HG03175 (cell line): ENCODE data around the gene GSN.

Source experiments
- ATAC-seq: cut with Tn5 transposase; IDR thresholded peaks from one replicate; pipeline ENCODE4 v1.9.1; 2021; ENCODE audit warnings: mild to moderate bottlenecking, moderate library complexity; ENCODE audit not compliant: unreplicated experiment

GSN gene

GRCh38 chr9:121322037-121322736 lies 54.2 kb downstream of the GSN start:
- ATAC-seq: no peak

GRCh38 chr9:121322737-121323448 lies 54.9 kb downstream of the GSN start:
- ATAC-seq: no peak

GRCh38 chr9:121323449-121324151 lies 55.6 kb downstream of the GSN start:
- ATAC-seq: no peak

GRCh38 chr9:121324316-121324715 lies 56.4 kb downstream of the GSN start:
- ATAC-seq: no peak

- no peak for ATAC-seq
Measured at GRCh38 chr9:121324755-121325154, 56.8 kb downstream of the GSN start.

- ATAC-seq: no peak
Measured at GRCh38 chr9:121325387-121325786, 57.4 kb downstream of the GSN start.

- no peak for ATAC-seq
Measured at GRCh38 chr9:121326130-121326838, 58.3 kb downstream of the GSN start.

DNA sequence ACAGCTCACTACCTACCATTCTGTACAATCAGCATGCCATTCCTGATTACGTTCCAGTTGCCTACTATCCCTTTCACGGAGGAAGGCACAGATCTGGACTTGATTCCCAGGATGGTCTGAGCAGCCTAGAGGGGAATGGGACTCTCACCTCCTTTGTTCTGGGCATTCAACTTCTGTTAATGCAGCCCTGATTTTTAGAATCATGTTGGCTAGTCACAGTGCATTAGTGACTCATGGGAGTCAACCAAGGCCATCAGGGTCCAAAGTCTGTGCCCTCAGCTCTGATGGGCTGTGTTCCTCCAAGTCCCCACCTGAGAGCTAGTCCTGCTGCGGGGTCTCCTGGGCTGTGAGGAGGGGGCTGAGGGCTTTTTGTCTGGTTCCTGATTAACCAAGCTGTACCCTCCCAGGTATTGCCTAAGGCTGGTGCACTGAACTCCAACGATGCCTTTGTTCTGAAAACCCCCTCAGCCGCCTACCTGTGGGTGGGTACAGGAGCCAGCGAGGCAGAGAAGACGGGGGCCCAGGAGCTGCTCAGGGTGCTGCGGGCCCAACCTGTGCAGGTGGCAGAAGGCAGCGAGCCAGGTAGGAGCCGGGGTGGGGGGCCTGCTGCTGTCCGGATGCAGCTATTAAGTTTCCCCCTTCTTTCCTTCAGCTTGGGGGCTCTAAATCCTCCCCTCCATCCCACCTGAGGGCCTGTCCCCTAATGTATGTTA lies 59.1 kb downstream of the GSN start:
- ATAC-seq: no peak

GRCh38 chr9:121328476-121328875 lies 60.5 kb downstream of the GSN start:
- ATAC-seq: no peak

GRCh38 chr9:121328876-121329681 lies 61.1 kb downstream of the GSN start:
- no peak for ATAC-seq

DNA sequence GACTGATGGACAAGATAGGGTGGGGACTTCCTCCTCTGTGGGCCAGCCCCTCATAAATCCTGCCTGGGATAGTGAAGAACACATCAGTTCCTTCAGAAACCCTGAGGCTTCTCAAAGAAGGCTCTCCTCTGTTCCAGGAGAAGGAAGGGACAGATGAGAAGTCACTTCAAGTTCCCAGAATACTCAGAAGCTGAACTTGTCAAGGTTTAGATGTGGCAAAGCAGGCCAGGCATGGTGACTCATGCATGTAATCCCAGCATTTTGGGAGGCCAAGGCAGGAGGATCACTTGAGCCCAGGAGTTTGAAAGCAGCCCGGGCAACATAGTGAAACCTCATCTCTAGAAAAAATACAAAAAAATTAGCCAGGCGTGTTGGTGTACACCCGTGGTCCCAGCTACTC lies 63.6 kb downstream of the GSN start:
- no peak for ATAC-seq

DNA sequence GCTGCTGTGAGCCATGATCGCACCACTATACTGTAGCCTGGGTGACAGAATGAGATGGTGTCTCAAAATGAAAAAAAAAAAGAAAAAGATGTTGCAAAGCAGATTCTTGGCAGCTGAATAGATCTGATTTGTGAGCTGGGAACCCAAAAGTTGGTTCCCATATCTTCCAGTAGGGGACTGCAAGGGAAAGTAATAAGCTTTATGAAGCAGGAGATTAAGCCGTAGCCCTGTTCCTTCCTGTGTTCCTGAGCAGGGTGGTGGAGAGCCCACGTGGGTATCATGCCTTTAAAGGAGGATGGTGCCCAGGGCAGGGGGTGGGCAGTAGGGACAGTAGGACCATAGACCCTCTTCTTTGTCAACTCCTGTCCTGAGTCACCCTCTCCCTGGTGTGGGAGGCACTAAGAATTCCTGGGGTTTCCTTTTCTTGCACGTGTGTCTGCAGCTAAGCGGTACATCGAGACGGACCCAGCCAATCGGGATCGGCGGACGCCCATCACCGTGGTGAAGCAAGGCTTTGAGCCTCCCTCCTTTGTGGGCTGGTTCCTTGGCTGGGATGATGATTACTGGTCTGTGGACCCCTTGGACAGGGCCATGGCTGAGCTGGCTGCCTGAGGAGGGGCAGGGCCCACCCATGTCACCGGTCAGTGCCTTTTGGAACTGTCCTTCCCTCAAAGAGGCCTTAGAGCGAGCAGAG lies 64.2 kb downstream of the GSN start:
- ATAC-seq: no peak

GRCh38 chr9:121333950-121334773 lies 66.2 kb downstream of the GSN start:
- ATAC-seq: no peak

DNA sequence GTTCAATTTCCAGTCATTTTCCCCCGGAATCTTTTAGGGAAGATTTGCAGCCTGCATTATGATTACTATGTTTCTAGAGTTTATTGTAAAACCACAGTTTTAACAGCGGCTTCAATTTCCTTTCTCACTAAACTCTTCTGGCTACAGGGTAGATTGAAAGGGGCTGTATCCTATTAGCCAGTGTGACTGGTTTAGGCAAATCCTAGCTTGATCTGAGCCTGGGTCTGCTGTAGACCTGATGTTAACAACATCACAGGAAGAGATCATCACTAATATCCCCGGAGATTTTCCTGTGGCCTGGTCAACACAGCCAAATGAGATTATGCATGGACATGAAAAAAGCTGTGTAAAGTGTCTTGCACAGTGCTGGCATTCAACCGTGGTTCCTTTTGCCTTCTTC lies 68.7 kb downstream of the GSN start:
- no peak for ATAC-seq

GRCh38 chr9:121339437-121339836 lies 71.5 kb downstream of the GSN start:
- no peak for ATAC-seq

GRCh38 chr9:121340676-121341392 lies 72.9 kb downstream of the GSN start:
- peak; percentile 95 for ATAC-seq

- no peak for ATAC-seq
Measured at GRCh38 chr9:121344184-121344583, 76.2 kb downstream of the GSN start.

DNA sequence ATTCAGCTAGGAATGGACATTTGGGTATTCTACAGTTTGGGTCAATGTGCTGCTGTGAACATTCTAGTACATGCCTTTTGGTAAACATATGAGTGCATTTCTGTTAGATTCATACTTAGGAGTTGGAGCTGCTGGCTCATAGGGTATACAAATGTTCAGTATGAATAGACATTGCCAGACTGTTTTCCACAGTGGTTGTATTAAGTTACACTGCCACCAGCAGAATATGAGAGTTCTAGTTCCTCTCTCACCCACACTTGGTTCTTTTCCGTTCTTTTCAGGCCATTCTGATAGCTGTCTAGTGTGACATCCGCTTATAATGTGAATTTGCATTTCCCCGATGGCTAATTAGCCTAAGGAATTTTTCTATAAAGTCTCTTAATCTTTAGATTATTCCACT lies 77.1 kb downstream of the GSN start:
- no peak for ATAC-seq
